HPDE6-E6E7 (cell line): Measurements from ENCODE around the gene JAZF1.

Experiments used
- DNase-seq: peaks from one replicate; pipeline ENCODE4 v3.0.0; 2011; ENCODE audit warnings: missing footprints; ENCODE audit errors: extremely low spot score

JAZF1 gene

GRCh38 chr7:28075674-28076358 lies 104.8 kb downstream of the JAZF1 start:
- DNase-seq: no peak

- DNase-seq: no peak
These were observed 107.6 kb downstream of the JAZF1 start for GRCh38 chr7:28072876-28073514.

GRCh38 chr7:28071570-28071969 lies 109.0 kb downstream of the JAZF1 start:
- no peak for DNase-seq

- no peak for DNase-seq
These were observed 110.1 kb downstream of the JAZF1 start for GRCh38 chr7:28070297-28071055.

- DNase-seq: no peak
These were observed 110.8 kb downstream of the JAZF1 start for GRCh38 chr7:28069807-28070206.

GRCh38 chr7:28069388-28069787 lies 111.2 kb downstream of the JAZF1 start:
- DNase-seq: no peak

GRCh38 chr7:28068811-28069216 lies 111.8 kb downstream of the JAZF1 start:
- no peak for DNase-seq

- DNase-seq: no peak
These were observed 113.4 kb downstream of the JAZF1 start for GRCh38 chr7:28067171-28067570.

GRCh38 chr7:28065721-28066285 lies 114.8 kb downstream of the JAZF1 start:
- DNase-seq: no peak

GRCh38 chr7:28065308-28065707 lies 115.3 kb downstream of the JAZF1 start:
- no peak for DNase-seq

- DNase-seq: no peak
These were observed 116.2 kb downstream of the JAZF1 start for GRCh38 chr7:28064437-28064836.

GRCh38 chr7:28062197-28062991 lies 118.2 kb downstream of the JAZF1 start:
- DNase-seq: no peak

GRCh38 chr7:28061824-28062196 lies 118.8 kb downstream of the JAZF1 start:
- no peak for DNase-seq

- DNase-seq: no peak
These were observed 120.1 kb downstream of the JAZF1 start for GRCh38 chr7:28060371-28060950.

GRCh38 chr7:28055161-28055544 lies 125.4 kb downstream of the JAZF1 start:
- DNase-seq: no peak

- DNase-seq: no peak
These were observed 125.9 kb downstream of the JAZF1 start for GRCh38 chr7:28054531-28055160.

GRCh38 chr7:28052933-28053332 lies 127.7 kb downstream of the JAZF1 start:
- no peak for DNase-seq

GRCh38 chr7:28048694-28049093 lies 131.9 kb downstream of the JAZF1 start:
- DNase-seq: no peak

GRCh38 chr7:28046035-28046434 lies 134.6 kb downstream of the JAZF1 start:
- DNase-seq: no peak

GRCh38 chr7:28045592-28045991 lies 135.0 kb downstream of the JAZF1 start:
- DNase-seq: no peak

- no peak for DNase-seq
These were observed 135.8 kb downstream of the JAZF1 start for GRCh38 chr7:28044825-28045224.
